ENCODE data around the gene PIGR. TPM values are rescaled to one million over a fixed set of nuclear protein-coding genes. Genes with fewer than 3 reads are reported as not detected.

The PIGR gene, protein sequence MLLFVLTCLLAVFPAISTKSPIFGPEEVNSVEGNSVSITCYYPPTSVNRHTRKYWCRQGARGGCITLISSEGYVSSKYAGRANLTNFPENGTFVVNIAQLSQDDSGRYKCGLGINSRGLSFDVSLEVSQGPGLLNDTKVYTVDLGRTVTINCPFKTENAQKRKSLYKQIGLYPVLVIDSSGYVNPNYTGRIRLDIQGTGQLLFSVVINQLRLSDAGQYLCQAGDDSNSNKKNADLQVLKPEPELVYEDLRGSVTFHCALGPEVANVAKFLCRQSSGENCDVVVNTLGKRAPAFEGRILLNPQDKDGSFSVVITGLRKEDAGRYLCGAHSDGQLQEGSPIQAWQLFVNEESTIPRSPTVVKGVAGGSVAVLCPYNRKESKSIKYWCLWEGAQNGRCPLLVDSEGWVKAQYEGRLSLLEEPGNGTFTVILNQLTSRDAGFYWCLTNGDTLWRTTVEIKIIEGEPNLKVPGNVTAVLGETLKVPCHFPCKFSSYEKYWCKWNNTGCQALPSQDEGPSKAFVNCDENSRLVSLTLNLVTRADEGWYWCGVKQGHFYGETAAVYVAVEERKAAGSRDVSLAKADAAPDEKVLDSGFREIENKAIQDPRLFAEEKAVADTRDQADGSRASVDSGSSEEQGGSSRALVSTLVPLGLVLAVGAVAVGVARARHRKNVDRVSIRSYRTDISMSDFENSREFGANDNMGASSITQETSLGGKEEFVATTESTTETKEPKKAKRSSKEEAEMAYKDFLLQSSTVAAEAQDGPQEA
- total RNA-seq = not detected in 2 replicates

GRCh38 chr1:206946261-206946660 lies at the start of gene PIGR:
Gene PIGR (minus strand): TSS chr1:206946466. CDS start chr1:206940531, 5,935 bp downstream.

DNA sequence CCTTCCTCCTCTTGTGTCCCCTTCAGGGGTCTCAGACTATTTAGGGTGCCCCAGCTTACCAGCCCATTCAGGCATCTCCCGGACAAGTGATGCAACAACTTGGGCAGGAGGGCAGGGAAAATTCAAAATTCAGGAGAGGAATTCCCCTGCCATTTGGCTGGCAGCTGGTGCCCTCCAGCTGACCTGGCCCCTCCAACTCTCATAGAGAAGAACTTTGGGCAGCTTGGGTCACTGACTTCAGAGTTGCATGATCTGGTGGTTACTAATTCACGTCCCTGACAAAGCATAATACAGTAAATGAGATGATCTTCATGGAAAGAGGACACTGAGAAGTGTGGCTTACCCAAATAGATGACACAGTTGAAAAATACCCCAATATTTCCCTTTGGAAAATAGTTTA lies 24.2 kb upstream of the PIGR start, which contains the start of gene FCAMR:
TSS of gene FCAMR (minus strand) at position 15 of the 400 bp plus-strand sequence. CDS start 335 bp downstream, outside the sequence.

GRCh38 chr1:206921772-206922265 lies 24.4 kb downstream of the PIGR start, which contains the start of gene FCMR:
Gene FCMR (minus strand): TSS chr1:206921941. CDS start chr1:206921854, 87 bp downstream.

GRCh38 chr1:206897175-206897574 lies 49.1 kb downstream of the PIGR start, which contains the start of gene IL24:
Gene IL24 (plus strand): TSS chr1:206897443. CDS start chr1:206897833, 390 bp downstream.

Other genes with a start within 250 kb of the PIGR start
- gene IL19, start 175.7 kb downstream of the PIGR start, total RNA-seq = not detected in 2 replicates
- not detected in 2 replicates for gene IL10, start 174.0 kb downstream of the PIGR start, total RNA-seq
- gene IL20, start 80.8 kb downstream of the PIGR start, total RNA-seq = not detected in 2 replicates
- gene IL24, start 49.0 kb downstream of the PIGR start, total RNA-seq = not detected in 2 replicates
- gene FCMR, start 24.5 kb downstream of the PIGR start, total RNA-seq = 0.33 TPM in 1 of 2 replicates, not detected in the other
- gene FCAMR, start 24.0 kb upstream of the PIGR start, total RNA-seq = not detected in 2 replicates
- gene C1orf116, start 86.3 kb upstream of the PIGR start, total RNA-seq = under 0.01 TPM in 1 of 2 replicates, not detected in the other
- 6.7 and 8.2 TPM in 2 replicates for gene YOD1, start 104.7 kb upstream of the PIGR start, total RNA-seq
- gene PFKFB2, start 106.8 kb upstream of the PIGR start, total RNA-seq = 0.98 and 1.1 TPM in 2 replicates
- 0.65 and 0.69 TPM in 2 replicates for gene C4BPB, start 142.4 kb upstream of the PIGR start, total RNA-seq
- not detected in 2 replicates for gene C4BPA, start 157.8 kb upstream of the PIGR start, total RNA-seq

All from dermis lymphatic vessel endothelial cell (primary cell).